Neural progenitor cell (in vitro differentiated cells): ENCODE measurements around the gene TMEM240. TPM values are rescaled to one million over a fixed set of nuclear protein-coding genes. Genes with fewer than 3 reads are reported as not detected.

Experiments used
- DNase-seq: peaks from one replicate; pipeline ENCODE4 v3.0.0-alpha.2; 2016; ENCODE audit warnings: low spot score
- H2AFZ ChIP-seq: fragments of 200-600 bp; sonication (generic); replicated peaks from 2 replicates; pipeline ENCODE4 v1.6.1; 2016; ENCODE audit warnings: antibody characterized with exemption
- H3F3A ChIP-seq: fragments of 200-600 bp; sonication (generic); 2 replicates; pipeline ENCODE4 v1.6.1; 2016; ENCODE audit warnings: antibody characterized with exemption, low read depth
- H3K27ac ChIP-seq: fragments of 200-600 bp; sonication (generic); 2 replicates; pipeline ENCODE4 v1.5.1; 2016; ENCODE audit warnings: mild to moderate bottlenecking
- H3K27me3 ChIP-seq: fragments of 200-600 bp; sonication (generic); 2 replicates; pipeline ENCODE4 v1.6.1; 2016; ENCODE audit warnings: mild to moderate bottlenecking, moderate library complexity
- H3K36me3 ChIP-seq: fragments of 200-600 bp; sonication (generic); 2 replicates; pipeline ENCODE4 v1.5.1; 2016
- H3K4me1 ChIP-seq: fragments of 200-600 bp; sonication (generic); 2 replicates; pipeline ENCODE4 v1.6.1; 2016; ENCODE audit warnings: mixed run types
- H3K4me2 ChIP-seq: fragments of 200-600 bp; sonication (generic); 2 replicates; pipeline ENCODE4 v1.6.1; 2016
- H3K4me3 ChIP-seq: fragments of 200-600 bp; sonication (generic); 2 replicates; pipeline ENCODE4 v1.5.1; 2016
- H3K79me2 ChIP-seq: fragments of 200-600 bp; sonication (generic); 2 replicates; pipeline ENCODE4 v1.6.1; 2016; ENCODE audit warnings: low read depth
- H3K9ac ChIP-seq: fragments of 200-600 bp; sonication (generic); 2 replicates; pipeline ENCODE4 v1.6.1; 2016
- H3K9me3 ChIP-seq: fragments of 200-600 bp; sonication (generic); 2 replicates; pipeline ENCODE4 v1.5.1; 2016; ENCODE audit warnings: low read depth
- H4K20me1 ChIP-seq: fragments of 200-600 bp; sonication (generic); 2 replicates; pipeline ENCODE4 v1.6.1; 2016; ENCODE audit warnings: low read depth
- H3K27ac Mint-ChIP-seq: 3 replicates; pipeline ENCODE4 v1.8.0; 2021; ENCODE audit warnings: mixed read lengths
- H3K27me3 Mint-ChIP-seq: 2 replicates; pipeline ENCODE4 v1.8.0; 2022; ENCODE audit warnings: low read depth, mild to moderate bottlenecking, inconsistent platforms, moderate library complexity, mixed read lengths; ENCODE audit not compliant: insufficient read depth
- H3K36me3 Mint-ChIP-seq: 3 replicates; pipeline ENCODE4 v1.8.0; 2021; ENCODE audit warnings: mixed read lengths
- H3K4me1 Mint-ChIP-seq: 3 replicates; pipeline ENCODE4 v1.8.0; 2021; ENCODE audit warnings: mixed read lengths
- H3K4me3 Mint-ChIP-seq: 3 replicates; pipeline ENCODE4 v1.8.0; 2021; ENCODE audit warnings: mild to moderate bottlenecking, moderate library complexity, mixed read lengths
- H3K9me3 Mint-ChIP-seq: 3 replicates; pipeline ENCODE4 v1.8.0; 2020; ENCODE audit warnings: mixed read lengths
- EZH2 ChIP-seq: fragments of 200-600 bp; sonication (generic); IDR thresholded peaks from 2 replicates; pipeline ENCODE4 v1.6.1; 2017; ENCODE audit warnings: antibody characterized with exemption, mild to moderate bottlenecking, moderate library complexity
- EZH2phosphoT487 ChIP-seq: fragments of 200-600 bp; sonication (generic); IDR thresholded peaks from 2 replicates; pipeline ENCODE4 v1.6.1; 2017; ENCODE audit warnings: antibody characterized with exemption
- total RNA-seq: library from RNA; depleted of rRNA; stranded (reverse); fragments of >200 nt; gene quantifications from 2 replicates; pipeline ENCODE4 v1.2.3, GENCODE V29; 2015; ENCODE audit warnings: low replicate concordance
- TF ChIP-seq, protein P1 (sequence below): fragments of 200-600 bp; sonication (generic); IDR thresholded peaks from 2 replicates; pipeline ENCODE4 v1.5.1; 2017; ENCODE audit warnings: antibody characterized with exemption, mild to moderate bottlenecking

TMEM240 gene
- total RNA-seq, 1 donor from 2014 or later = 8.0 TPM

DNA sequence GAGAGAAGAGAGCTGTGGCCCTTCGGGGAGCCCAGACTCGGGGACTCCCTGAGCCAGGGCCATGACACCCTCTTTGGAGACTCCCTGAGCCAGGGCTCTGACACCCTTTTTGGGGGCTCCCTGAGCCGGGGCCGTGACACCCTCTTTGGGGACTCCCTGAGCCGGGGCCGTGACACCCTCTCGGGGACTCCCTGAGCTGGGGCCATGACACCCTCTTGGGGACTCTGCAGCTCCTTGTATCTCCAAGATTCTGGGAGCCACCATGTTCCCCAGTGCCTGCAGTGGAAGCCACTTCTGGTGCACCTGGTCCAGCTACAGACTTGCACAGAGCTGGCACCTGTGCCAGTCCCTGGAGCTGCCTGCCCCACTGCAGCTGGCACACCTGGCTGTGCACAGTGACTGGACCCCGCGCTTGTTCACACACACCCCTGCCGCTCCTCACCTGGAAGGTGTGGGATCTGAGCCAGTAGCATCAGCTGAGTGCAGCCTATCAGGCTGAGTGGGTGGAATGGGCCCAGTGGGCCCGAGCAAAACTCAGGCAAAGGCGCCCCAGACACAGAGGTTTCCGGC is 38.0 kb upstream of the TMEM240 start:
- no peak overlapping the region for H2AFZ ChIP-seq
- no peak overlapping the region for H3K4me3 Mint-ChIP-seq
- TF ChIP-seq, protein P1, sequence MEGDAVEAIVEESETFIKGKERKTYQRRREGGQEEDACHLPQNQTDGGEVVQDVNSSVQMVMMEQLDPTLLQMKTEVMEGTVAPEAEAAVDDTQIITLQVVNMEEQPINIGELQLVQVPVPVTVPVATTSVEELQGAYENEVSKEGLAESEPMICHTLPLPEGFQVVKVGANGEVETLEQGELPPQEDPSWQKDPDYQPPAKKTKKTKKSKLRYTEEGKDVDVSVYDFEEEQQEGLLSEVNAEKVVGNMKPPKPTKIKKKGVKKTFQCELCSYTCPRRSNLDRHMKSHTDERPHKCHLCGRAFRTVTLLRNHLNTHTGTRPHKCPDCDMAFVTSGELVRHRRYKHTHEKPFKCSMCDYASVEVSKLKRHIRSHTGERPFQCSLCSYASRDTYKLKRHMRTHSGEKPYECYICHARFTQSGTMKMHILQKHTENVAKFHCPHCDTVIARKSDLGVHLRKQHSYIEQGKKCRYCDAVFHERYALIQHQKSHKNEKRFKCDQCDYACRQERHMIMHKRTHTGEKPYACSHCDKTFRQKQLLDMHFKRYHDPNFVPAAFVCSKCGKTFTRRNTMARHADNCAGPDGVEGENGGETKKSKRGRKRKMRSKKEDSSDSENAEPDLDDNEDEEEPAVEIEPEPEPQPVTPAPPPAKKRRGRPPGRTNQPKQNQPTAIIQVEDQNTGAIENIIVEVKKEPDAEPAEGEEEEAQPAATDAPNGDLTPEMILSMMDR = no peak
- no peak for TF ChIP-seq EZH2phosphoT487
- no peak for TF ChIP-seq EZH2

DNA sequence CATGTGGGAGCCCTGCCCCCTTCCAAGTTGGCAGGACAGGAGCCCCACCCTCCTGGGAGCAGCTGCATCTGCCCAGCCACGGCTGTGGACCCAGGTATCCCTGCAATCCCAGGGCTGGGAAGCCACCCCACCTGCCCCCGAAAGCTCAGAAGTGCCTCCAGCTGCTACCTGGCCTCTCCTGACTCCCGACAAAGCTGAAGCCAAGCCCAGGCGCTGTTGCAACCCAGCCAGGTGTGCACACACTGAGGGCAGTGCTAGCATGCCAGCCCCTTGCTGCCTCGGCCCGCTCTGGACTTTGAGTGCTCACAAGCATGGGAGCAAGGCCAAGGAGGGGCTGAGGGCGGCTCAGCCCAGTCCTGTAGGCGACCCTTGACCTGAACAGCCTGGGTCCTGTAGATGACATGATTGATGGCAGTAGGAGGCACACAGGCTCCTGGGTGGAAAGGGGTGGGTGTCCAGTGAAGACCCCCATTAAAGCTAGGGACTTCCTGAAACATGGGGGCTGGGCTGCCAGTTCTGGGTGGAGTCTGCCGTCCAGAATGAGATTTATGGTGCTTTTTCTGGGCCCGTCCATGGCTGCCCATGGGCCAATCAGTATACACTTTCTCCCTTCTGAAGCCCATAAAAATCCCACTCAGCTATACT is 37.1 kb upstream of the TMEM240 start:
- H3K4me3 Mint-ChIP-seq = peak overlapping the region; percentile 53
- H2AFZ ChIP-seq = no peak overlapping the region

More for the DNA sequence above, 38.0 kb upstream of the TMEM240 start:
- Histone ChIP-seq H4K20me1 (peaks cover 7% of the 10 kb centered on the region), H3K4me3 (no peak overlapping the region), H3K36me3 (no peaks in the 10 kb centered on the region), H3K9ac (no peak overlapping the region), H3K9me3 (no peaks in the 10 kb centered on the region), H3K79me2 (peaks cover 15% of the 10 kb centered on the region), H3K27ac (no peak overlapping the region), H3F3A (peaks cover 17% of the 10 kb centered on the region), H3K27me3 (peaks cover 46% of the 10 kb centered on the region), H3K4me1 (peaks cover 4% of the 10 kb centered on the region), H3K4me2 (no peak overlapping the region)
- DNase-seq = no peak
- H3K36me3 Mint-ChIP-seq = peaks cover 3% of the 10 kb centered on the region
- H3K27me3 Mint-ChIP-seq = peaks cover 11% of the 10 kb centered on the region
- no peak overlapping the region for H3K27ac Mint-ChIP-seq
- H3K4me1 Mint-ChIP-seq = peaks cover 14% of the 10 kb centered on the region
- no peaks in the 10 kb centered on the region for H3K9me3 Mint-ChIP-seq

DNA sequence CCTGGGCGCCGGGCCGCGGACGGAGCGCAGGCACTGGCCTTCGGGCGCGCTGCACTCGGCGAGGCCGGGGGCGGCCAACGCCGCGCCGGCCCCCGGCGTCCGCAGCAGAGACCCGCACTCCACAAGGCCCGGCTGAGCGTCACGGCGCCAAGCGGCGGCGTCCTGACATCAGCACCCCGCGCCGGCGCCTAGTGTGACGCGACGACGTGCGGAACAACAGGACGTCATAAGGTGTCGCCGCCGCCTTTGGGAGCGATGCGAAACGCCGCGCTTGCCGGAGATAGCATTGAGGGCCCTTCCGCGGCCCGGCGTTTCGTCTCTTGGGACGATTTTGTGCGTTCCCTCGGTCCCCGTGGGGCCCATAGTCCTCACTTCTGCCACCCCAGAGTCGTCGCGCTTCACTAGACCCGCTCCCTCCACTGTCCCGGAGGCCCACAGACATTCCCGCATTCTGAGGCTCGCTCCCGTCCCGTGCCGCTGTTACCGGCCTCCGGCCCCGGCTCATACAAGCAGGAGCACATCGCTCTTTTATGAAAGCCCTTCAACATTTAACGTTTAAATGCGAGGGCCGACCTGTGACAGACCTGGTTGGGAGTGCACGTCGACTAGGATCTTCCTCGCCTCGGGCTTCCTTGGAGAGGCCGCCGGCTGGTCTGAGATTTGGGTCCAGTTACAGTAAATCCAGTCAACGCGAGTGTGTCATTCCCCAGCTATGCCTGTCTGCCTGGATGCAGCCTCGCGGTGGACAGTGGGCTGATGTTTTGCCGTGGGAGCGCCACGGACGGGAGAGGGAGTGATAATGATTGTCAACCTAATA is 34.5 kb upstream of the TMEM240 start, which contains the start of gene SSU72:
Gene SSU72 (minus strand): TSS at position 143 of the 817 bp plus-strand sequence. CDS start 306 bp downstream, outside the sequence.
- Histone ChIP-seq H3K4me1 (peaks cover 4% of the 10 kb centered on the region), H3K4me2 (peak within 1 kb of the TSS; percentile 100), H3K27me3 (peaks cover 17% of the 10 kb centered on the region), H3K4me3 (peak within 1 kb of the TSS; percentile 100), H4K20me1 (peaks cover 38% of the 10 kb centered on the region), H3K27ac (peak within 1 kb of the TSS; percentile 97), H3K9me3 (no peaks in the 10 kb centered on the region), H2AFZ (peak within 1 kb of the TSS; percentile 92), H3K79me2 (peaks cover 51% of the 10 kb centered on the region), H3K36me3 (no peaks in the 10 kb centered on the region), H3F3A (peaks cover 25% of the 10 kb centered on the region), H3K9ac (peak within 1 kb of the TSS; percentile 97)
- peak within 1 kb of the TSS; percentile 99 for H3K4me3 Mint-ChIP-seq
- H3K4me1 Mint-ChIP-seq = peaks cover 18% of the 10 kb centered on the region
- TF ChIP-seq EZH2 = no peak
- no peak for TF ChIP-seq EZH2phosphoT487
- TF ChIP-seq, protein P1 = no peak
- peak; percentile 98 for DNase-seq
- H3K36me3 Mint-ChIP-seq = peaks cover 9% of the 10 kb centered on the region
- peak within 1 kb of the TSS; percentile 98 for H3K27ac Mint-ChIP-seq
- peaks cover 8% of the 10 kb centered on the region for H3K27me3 Mint-ChIP-seq
- no peaks in the 10 kb centered on the region for H3K9me3 Mint-ChIP-seq

More for the DNA sequence above, 37.1 kb upstream of the TMEM240 start:
- peaks cover 3% of the 10 kb centered on the region for H3K36me3 Mint-ChIP-seq
- H3K9ac ChIP-seq = no peak overlapping the region
- peaks cover 25% of the 10 kb centered on the region for H3K79me2 ChIP-seq
- H3K4me2 ChIP-seq = no peak overlapping the region
- no peak overlapping the region for H3K27ac Mint-ChIP-seq
- TF ChIP-seq, protein P1 = no peak
- no peaks in the 10 kb centered on the region for H3K36me3 ChIP-seq
- H3K4me1 Mint-ChIP-seq = peaks cover 18% of the 10 kb centered on the region
- H4K20me1 ChIP-seq = peaks cover 15% of the 10 kb centered on the region
- H3K27ac ChIP-seq = no peak overlapping the region
- no peaks in the 10 kb centered on the region for H3K9me3 ChIP-seq
- H3K4me3 ChIP-seq = no peak overlapping the region
- DNase-seq = no peak
- no peaks in the 10 kb centered on the region for H3K9me3 Mint-ChIP-seq
- H3K4me1 ChIP-seq = peaks cover 4% of the 10 kb centered on the region
- peaks cover 36% of the 10 kb centered on the region for H3K27me3 ChIP-seq
- H3F3A ChIP-seq = peaks cover 18% of the 10 kb centered on the region
- peaks cover 12% of the 10 kb centered on the region for H3K27me3 Mint-ChIP-seq
